Heart right ventricle (tissue), 16 donors: Measurements from ENCODE around the gene PLEKHO2. TPM values are rescaled to one million over a fixed set of nuclear protein-coding genes. Genes with fewer than 3 reads are reported as not detected.

Experiments used
- ATAC-seq, 8 donors: fragments of 200-7000 bp; cut with Tn5 transposase; one replicate each; pipeline ENCODE4 v1.9.1; 2020; ENCODE audit warnings: mild to moderate bottlenecking in 8 of 8, moderate library complexity in 8 of 8, moderate number of reproducible peaks in 1 of 8
- DNase-seq, 2 donors: peaks; one replicate each; pipeline ENCODE4 v3.0.0-alpha.2; 2020
- H3K27ac ChIP-seq, 10 donors: fragments of 200-600 bp; sonication (generic) in 2 of 10; one replicate each; pipeline versions ENCODE4 v1.5.0 to v1.8.0; 2020 to 2022; ENCODE audit warnings: mild to moderate bottlenecking in 3 of 10
- H3K27me3 ChIP-seq, 7 donors: fragments of 200-600 bp; one replicate each; pipeline ENCODE4 v1.8.0; 2021 to 2022; ENCODE audit warnings: mild to moderate bottlenecking in 2 of 7
- H3K36me3 ChIP-seq, 9 donors: fragments of 200-600 bp; sonication (generic) in 1 of 9; one replicate each; pipeline versions ENCODE4 v1.5.0 to v1.8.0; 2020 to 2022; ENCODE audit warnings: mild to moderate bottlenecking in 2 of 9
- H3K4me1 ChIP-seq, 9 donors: fragments of 200-600 bp; sonication (generic) in 1 of 9; one replicate each; pipeline versions ENCODE4 v1.5.0 to v1.8.0; 2020 to 2022; ENCODE audit warnings: mild to moderate bottlenecking in 4 of 9
- H3K4me3 ChIP-seq, 10 donors: fragments of 200-600 bp; sonication (generic) in 2 of 10; one replicate each; pipeline versions ENCODE4 v1.5.0 to v1.8.0; 2020 to 2022; ENCODE audit warnings: mild to moderate bottlenecking in 7 of 10, moderate library complexity in 2 of 10
- H3K9me3 ChIP-seq, 11 donors: fragments of 200-600 bp in 10 of 11; sonication (generic) in 2 of 11; one replicate each; pipeline versions ENCODE4 v1.5.0 to v1.8.0; 2013 to 2022; ENCODE audit warnings: mild to moderate bottlenecking in 2 of 11, control low read depth in 1 of 11, moderate library complexity in 1 of 11
- CTCF ChIP-seq, 9 donors: fragments of 200-600 bp; sonication (generic) in 2 of 9; IDR thresholded peaks; one replicate each; pipeline versions ENCODE4 v1.5.0 to v1.8.0; 2021 to 2022; ENCODE audit warnings: antibody characterized with exemption in 9 of 9, mild to moderate bottlenecking in 5 of 9, moderate library complexity in 1 of 9
- WGBS, 2 donors: extraction: QIAGEN DNeasy Blood & Tissue Kit; methylation state at CpG; one replicate each; pipeline ENCODE4 v1.1.7; 2013; ENCODE audit warnings: inconsistent platforms in 1 of 2; 5-methylcytosine and 5-hydroxymethylcytosine counted together
- intact Hi-C, 10 donors: fragments of 100-400 bp; cut with DNase I; formaldehyde crosslinking; loops; one replicate each; pipeline versions ENCODE4 v1.11.1 to v1.14.2; 2022
- polyA plus RNA-seq, 2 donors: library from polyadenylated mRNA; stranded (reverse); fragments of 200-250 nt; gene quantifications; one replicate each; pipeline ENCODE4 v1.2.3, GENCODE V29; 2013
- total RNA-seq, 10 donors: library from RNA; stranded (reverse); fragmentation: NEBNext Ultra II Directional in 3 of 10; extraction: Animal tissue kit (Norgen Biotek cat#: 25700) in 3 of 10; gene quantifications; one replicate each; pipeline versions ENCODE4 v1.2.1 to v1.2.4, GENCODE V29; 2021 to 2023
- donor health status: Arrhythmogenic right ventricular cardiomyopathy.
- donor health status: ischemic (EF 13 %, LVEDD 7.1; RV severe dilation, severe dysfunction).
- donor health status: healthy with polysubstance abuse.
- donor health status: DM: no; HTN: yes; CAD: no.
- donor health status: DM: no; HTN: no; CAD: no.
- donor health status: ischemic (EF 25% LVEDD 6.9; RV normal size, moderate dysfunction).
- donor health status: ischemic (EF 25% LVEDD 5.7; RV mildly dilated, moderate dysfunction).
- donor health status: healthy.
- donor health status: DM: yes; HTN: yes; CAD: no.
- donor health status: Ischemic cardiomyopathy.
- donor health status: ischemic (EF 35%, LVEDD 5.7; RV mildly dilated, moderate dysfunction).
- donor health status: nonischemic (EF 11% LVEDD 7.7; RV severe dilation, severe dysfunction).
- donor health status: DM: yes; HTN: yes; CAD: no.
- donor health status: PGD.
- donor health status: ischemic (EF 29% LVEDD 5.4; RV normal size, mild dysfunction).
- donor health status: nonischemic (EF 23%, LVEDD 6.1; RV moderate dilation, normal function).

PLEKHO2 gene
- total and polyA plus RNA-seq, 12 donors, result 5.9 to 24.2 (median 9.7) TPM

GRCh38 chr15:64854526-64854925 is 12.8 kb downstream of the PLEKHO2 start:
- no peak for DNase-seq
- H3K27ac ChIP-seq, result peak overlapping the region in 8 of 10 donors; percentile 3 to 88 (median 64)
- TF ChIP-seq CTCF (IDR thresholded peaks at IDR 0.05), result no peak
- H3K27me3 ChIP-seq, result no peaks in the 10 kb centered on the region
- H3K36me3 ChIP-seq, result peaks cover 0 to 100% (median 20%) of the 10 kb centered on the region in 9 donors
- no peaks in the 10 kb centered on the region for H3K9me3 ChIP-seq
- peaks cover 23 to 100% (median 65%) of the 10 kb centered on the region in 9 donors for H3K4me1 ChIP-seq
- no peak overlapping the region for H3K4me3 ChIP-seq
- no peak for ATAC-seq
- intact Hi-C loops, result no loop called here
- 68 to 72% methylated on average over 3 of the region's 3 CpGs for WGBS, 2 donors

- intact Hi-C loops, result no loop called here
- Histone ChIP-seq H3K27ac (peak overlapping the region in 8 of 10 donors; percentile 35 to 88 (median 68)), H3K4me3 (no peak overlapping the region), H3K27me3 (no peaks in the 10 kb centered on the region), H3K9me3 (no peaks in the 10 kb centered on the region), H3K36me3 (peaks cover 0 to 100% (median 20%) of the 10 kb centered on the region in 9 donors), H3K4me1 (peaks cover 23 to 100% (median 67%) of the 10 kb centered on the region in 9 donors)
- DNase-seq (no peak), ATAC-seq (peak in 2 of 8 donors; percentile 9 to 20)
- WGBS, 2 donors, result 73 to 87% methylated on average over 7 of the region's 7 CpGs
- no peak for TF ChIP-seq CTCF (IDR thresholded peaks at IDR 0.05)
These were observed 13.7 kb downstream of the PLEKHO2 start for GRCh38 chr15:64855205-64855975.

GRCh38 chr15:64856429-64857145 is 14.9 kb downstream of the PLEKHO2 start:
- H3K36me3 ChIP-seq, result peaks cover 0 to 100% (median 31%) of the 10 kb centered on the region in 9 donors
- intact Hi-C loops, result no loop called here
- peak in 1 of 9 donors; percentile 4 for TF ChIP-seq CTCF (IDR thresholded peaks at IDR 0.05)
- DNase-seq (peak; percentile 49 to 63), ATAC-seq (peak; percentile 39 to 73 (median 62))
- H3K27me3 ChIP-seq, result no peaks in the 10 kb centered on the region
- 33 to 43% methylated on average over 5 of the region's 5 CpGs for WGBS, 2 donors
- H3K9me3 ChIP-seq, result no peaks in the 10 kb centered on the region
- H3K4me1 ChIP-seq, result peaks cover 23 to 100% (median 63%) of the 10 kb centered on the region in 9 donors
- peak overlapping the region in 8 of 10 donors; percentile 35 to 88 (median 68) for H3K27ac ChIP-seq
- H3K4me3 ChIP-seq, result no peak overlapping the region

- no peaks in the 10 kb centered on the region for H3K9me3 ChIP-seq
- 52 to 61% methylated on average over 4 of the region's 4 CpGs for WGBS, 2 donors
- no peak for TF ChIP-seq CTCF (IDR thresholded peaks at IDR 0.05)
- H3K27ac ChIP-seq, result peak overlapping the region in 8 of 10 donors; percentile 35 to 88 (median 68)
- peaks cover 0 to 100% (median 34%) of the 10 kb centered on the region in 9 donors for H3K36me3 ChIP-seq
- H3K27me3 ChIP-seq, result no peaks in the 10 kb centered on the region
- no peak overlapping the region for H3K4me3 ChIP-seq
- intact Hi-C loops, result no loop called here
- ATAC-seq, result peak in 4 of 8 donors; percentile 11 to 32 (median 18)
- peaks cover 23 to 96% (median 60%) of the 10 kb centered on the region in 9 donors for H3K4me1 ChIP-seq
- no peak for DNase-seq
These were observed 15.7 kb downstream of the PLEKHO2 start for GRCh38 chr15:64857421-64857820.
